Trophoblast cell (in vitro differentiated cells and primary cell): Measurements from ENCODE around the gene KIRREL3.

Source experiments
- DNase-seq, 2 donors: peaks; one replicate each; pipeline ENCODE4 v3.0.0-alpha.2; 2016
- H2AFZ ChIP-seq: 2 replicates; pipeline ENCODE4 v1.6.1; 2013; ENCODE audit warnings: low read length, moderate library complexity, mild to moderate bottlenecking; ENCODE audit not compliant: insufficient read depth, poor library complexity
- H2AK5ac ChIP-seq: 2 replicates; pipeline ENCODE4 v1.6.1; 2013; ENCODE audit warnings: mild to moderate bottlenecking, low read length
- H2BK120ac ChIP-seq: 2 replicates; pipeline ENCODE4 v1.6.1; 2013; ENCODE audit warnings: low read length, mild to moderate bottlenecking, moderate library complexity; ENCODE audit not compliant: insufficient read depth, poor library complexity
- H2BK12ac ChIP-seq: 2 replicates; pipeline ENCODE4 v1.6.1; 2013; ENCODE audit warnings: mild to moderate bottlenecking, low read length, moderate library complexity
- H2BK5ac ChIP-seq: 2 replicates; pipeline ENCODE4 v1.6.1; 2013; ENCODE audit warnings: low read length, low read depth, moderate library complexity, mild to moderate bottlenecking; ENCODE audit not compliant: poor library complexity
- H3K14ac ChIP-seq: 2 replicates; pipeline ENCODE4 v1.6.1; 2013; ENCODE audit warnings: mild to moderate bottlenecking, low read length
- H3K18ac ChIP-seq: 2 replicates; pipeline ENCODE4 v1.6.1; 2013; ENCODE audit warnings: mild to moderate bottlenecking, low read length
- H3K23ac ChIP-seq: 2 replicates; pipeline ENCODE4 v1.6.1; 2013; ENCODE audit warnings: low read length
- H3K27ac ChIP-seq: 2 replicates; pipeline ENCODE4 v1.5.1; 2013; ENCODE audit warnings: low read depth, mild to moderate bottlenecking, inconsistent platforms, low read length, moderate library complexity
- H3K27me3 ChIP-seq: 2 replicates; pipeline ENCODE4 v1.6.1; 2013; ENCODE audit warnings: inconsistent platforms, mild to moderate bottlenecking, low read length, moderate library complexity; ENCODE audit not compliant: insufficient read depth
- H3K36me3 ChIP-seq, 2 experiments: 1 replicate in 1 of 2; 2 replicates in 1 of 2; pipeline ENCODE4 v1.6.1; 2013; ENCODE audit warnings: low read length in 2 of 2, mild to moderate bottlenecking in 2 of 2, moderate library complexity in 1 of 2; ENCODE audit not compliant: insufficient read depth in 2 of 2, control insufficient read depth in 1 of 2
- H3K4ac ChIP-seq: 2 replicates; pipeline ENCODE4 v1.6.1; 2013; ENCODE audit warnings: low read depth, mild to moderate bottlenecking, low read length, moderate library complexity
- H3K4me1 ChIP-seq, 2 experiments: 1 replicate in 1 of 2; 2 replicates in 1 of 2; pipeline ENCODE4 v1.6.1; 2013; ENCODE audit warnings: low read length in 2 of 2, mild to moderate bottlenecking in 2 of 2, moderate library complexity in 1 of 2; ENCODE audit not compliant: insufficient read depth in 2 of 2, control insufficient read depth in 1 of 2
- H3K4me2 ChIP-seq: 2 replicates; pipeline ENCODE4 v1.6.1; 2013; ENCODE audit warnings: inconsistent platforms, mild to moderate bottlenecking, low read length, moderate library complexity
- H3K4me3 ChIP-seq: 2 replicates; pipeline ENCODE4 v1.5.1; 2013; ENCODE audit warnings: mild to moderate bottlenecking, low read depth, low read length, inconsistent platforms
- H3K79me1 ChIP-seq: one replicate; pipeline ENCODE4 v1.6.1; 2013; ENCODE audit warnings: low read length
- H3K79me2 ChIP-seq: 2 replicates; pipeline ENCODE4 v1.6.1; 2013; ENCODE audit warnings: low read length, mild to moderate bottlenecking; ENCODE audit not compliant: control insufficient read depth, insufficient read depth, poor library complexity
- H3K9ac ChIP-seq: 2 replicates; pipeline ENCODE4 v1.6.1; 2013; ENCODE audit warnings: mild to moderate bottlenecking, low read length
- H3K9me3 ChIP-seq: 2 replicates; pipeline ENCODE4 v1.6.1; 2013; ENCODE audit warnings: low read depth, mild to moderate bottlenecking, control low read depth, inconsistent platforms, low read length; ENCODE audit not compliant: insufficient read depth
- H4K12ac ChIP-seq: 2 replicates; pipeline ENCODE4 v1.6.1; 2013; ENCODE audit warnings: low read depth, mild to moderate bottlenecking, low read length, moderate library complexity
- H4K8ac ChIP-seq: 2 replicates; pipeline ENCODE4 v1.6.1; 2013; ENCODE audit warnings: low read depth, mild to moderate bottlenecking, low read length, moderate library complexity
- H4K91ac ChIP-seq: one replicate; pipeline ENCODE4 v1.6.1; 2013; ENCODE audit warnings: low read depth, mild to moderate bottlenecking, low read length, moderate library complexity
- WGBS: extraction: QIAGEN DNeasy Blood & Tissue Kit; methylation state at CpG from one replicate; pipeline ENCODE4 v1.1.7; 2013; ENCODE audit warnings: missing lambda C conversion rate; ENCODE audit not compliant: insufficient read length, insufficient coverage; ENCODE audit errors: extremely low coverage; 5-methylcytosine and 5-hydroxymethylcytosine counted together

KIRREL3 gene

GRCh38 chr11:126938718-126939117 is 61.9 kb downstream of the KIRREL3 start:
- H2AK5ac ChIP-seq: no peak overlapping the region
- no peak overlapping the region for H2BK5ac ChIP-seq
- no CpG with 5 or more reads among the region's 4 CpGs for WGBS

DNA sequence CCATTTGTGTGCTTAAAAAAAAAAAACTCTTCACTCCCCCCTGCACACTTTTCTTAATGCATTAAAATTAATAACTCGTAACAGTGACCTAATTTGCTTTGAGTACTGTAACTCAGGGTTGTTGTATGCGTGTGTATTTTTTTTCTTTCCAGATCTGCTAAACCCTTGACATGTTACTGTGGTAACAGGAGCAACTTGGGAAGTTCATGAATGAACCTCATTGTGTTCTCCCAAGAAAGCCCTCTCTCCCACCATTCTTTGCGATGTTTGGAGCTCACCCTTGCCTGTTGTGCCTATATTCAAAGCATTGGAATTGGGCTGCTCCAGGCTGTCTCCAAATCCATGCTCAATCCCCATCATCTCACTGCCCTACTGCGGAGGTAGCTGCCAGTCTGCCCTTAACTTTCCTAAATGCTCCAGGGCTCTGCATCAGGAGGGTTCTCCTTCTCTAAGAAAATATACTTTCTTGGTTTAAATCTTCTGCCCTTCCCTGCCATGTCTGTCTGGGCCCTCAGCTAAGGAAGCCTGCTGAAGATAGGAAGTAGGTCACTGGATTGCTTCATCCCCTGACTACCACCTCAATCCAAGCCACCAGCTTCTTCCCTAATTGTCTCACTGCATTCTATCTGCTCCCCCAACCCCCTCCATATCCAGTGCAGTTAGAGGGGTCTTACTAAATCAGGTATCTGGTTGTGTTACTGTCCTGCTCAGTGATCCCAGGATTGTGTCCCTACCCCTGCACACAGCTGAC is 70.3 kb downstream of the KIRREL3 start:
- Histone ChIP-seq H3K27me3 (no peaks in the 10 kb centered on the region), H2BK5ac (no peak overlapping the region), H3K27ac (no peak overlapping the region), H3K14ac (no peak overlapping the region), H2AK5ac (no peak overlapping the region), H3K4ac (no peak overlapping the region), H4K8ac (no peak overlapping the region), H3K4me2 (no peak overlapping the region), H2BK12ac (no peak overlapping the region), H2AFZ (no peak overlapping the region), H3K36me3 (no peaks in the 10 kb centered on the region), H3K9me3 (no peaks in the 10 kb centered on the region), H3K4me1 (no peaks in the 10 kb centered on the region), H3K79me1 (no peaks in the 10 kb centered on the region), H3K18ac (no peak overlapping the region), H3K9ac (no peak overlapping the region), H4K91ac (no peak overlapping the region), H4K12ac (no peak overlapping the region), H2BK120ac (no peak overlapping the region), H3K23ac (no peak overlapping the region), H3K4me3 (no peak overlapping the region), H3K79me2 (no peaks in the 10 kb centered on the region)
- DNase-seq: no peak
- WGBS: no CpG with 5 or more reads among the region's 4 CpGs

More at GRCh38 chr11:126938718-126939117, 61.9 kb downstream of the KIRREL3 start:
- Histone ChIP-seq H2BK120ac (no peak overlapping the region), H3K4ac (no peak overlapping the region), H2BK12ac (no peak overlapping the region), H3K23ac (no peak overlapping the region), H4K91ac (no peak overlapping the region), H3K9ac (no peak overlapping the region), H2AFZ (no peak overlapping the region), H3K9me3 (no peaks in the 10 kb centered on the region), H3K4me2 (no peak overlapping the region), H3K79me2 (no peaks in the 10 kb centered on the region), H3K27ac (no peak overlapping the region), H3K4me3 (no peak overlapping the region), H4K8ac (no peak overlapping the region), H3K4me1 (no peaks in the 10 kb centered on the region), H3K79me1 (no peaks in the 10 kb centered on the region), H3K27me3 (no peaks in the 10 kb centered on the region), H3K14ac (no peak overlapping the region), H4K12ac (no peak overlapping the region), H3K36me3 (no peaks in the 10 kb centered on the region), H3K18ac (no peak overlapping the region)
- no peak for DNase-seq

GRCh38 chr11:126929179-126930061 is 71.2 kb downstream of the KIRREL3 start:
- Histone ChIP-seq H2AFZ (no peak overlapping the region), H2BK12ac (no peak overlapping the region), H3K4me3 (no peak overlapping the region), H3K27ac (no peak overlapping the region), H4K12ac (no peak overlapping the region), H3K14ac (no peak overlapping the region), H4K91ac (no peak overlapping the region), H2AK5ac (no peak overlapping the region), H4K8ac (no peak overlapping the region), H3K4me1 (no peaks in the 10 kb centered on the region), H3K9me3 (no peaks in the 10 kb centered on the region), H3K79me1 (no peaks in the 10 kb centered on the region), H3K27me3 (no peaks in the 10 kb centered on the region), H3K4me2 (no peak overlapping the region), H3K4ac (no peak overlapping the region), H3K36me3 (no peaks in the 10 kb centered on the region), H3K9ac (no peak overlapping the region), H2BK5ac (no peak overlapping the region), H3K18ac (no peak overlapping the region), H3K23ac (no peak overlapping the region), H3K79me2 (no peaks in the 10 kb centered on the region), H2BK120ac (no peak overlapping the region)
- DNase-seq: peak in 1 of 2 donors; percentile 38
- no CpG with 5 or more reads among the region's 10 CpGs for WGBS

GRCh38 chr11:126927623-126928022 is 72.9 kb downstream of the KIRREL3 start:
- no CpG with 5 or more reads among the region's 2 CpGs for WGBS
- no peak overlapping the region for H3K27ac ChIP-seq
- H3K9me3 ChIP-seq: peaks cover 2% of the 10 kb centered on the region
- H3K9ac ChIP-seq: no peak overlapping the region
- DNase-seq: peak; percentile 74 to 87
- no peaks in the 10 kb centered on the region for H3K79me1 ChIP-seq
- H4K91ac ChIP-seq: no peak overlapping the region
- H3K18ac ChIP-seq: no peak overlapping the region
- H2AK5ac ChIP-seq: no peak overlapping the region
- H3K4me3 ChIP-seq: no peak overlapping the region
- H2BK120ac ChIP-seq: no peak overlapping the region
- H3K14ac ChIP-seq: no peak overlapping the region
- no peak overlapping the region for H2AFZ ChIP-seq
- no peak overlapping the region for H4K12ac ChIP-seq
- no peaks in the 10 kb centered on the region for H3K79me2 ChIP-seq
- H3K36me3 ChIP-seq: no peaks in the 10 kb centered on the region
- no peak overlapping the region for H2BK12ac ChIP-seq
- H3K4me1 ChIP-seq: no peaks in the 10 kb centered on the region
- no peak overlapping the region for H4K8ac ChIP-seq
- H3K4me2 ChIP-seq: no peak overlapping the region
- no peak overlapping the region for H3K23ac ChIP-seq
- H3K27me3 ChIP-seq: no peaks in the 10 kb centered on the region
- no peak overlapping the region for H3K4ac ChIP-seq
- H2BK5ac ChIP-seq: no peak overlapping the region
